HG03135 (cell line): ENCODE measurements around the gene RPS3.

Experiments
- ATAC-seq: cut with Tn5 transposase; IDR thresholded peaks from one replicate; pipeline ENCODE4 v1.9.1; 2021; ENCODE audit warnings: mild to moderate bottlenecking, moderate library complexity; ENCODE audit not compliant: unreplicated experiment

The RPS3 gene

DNA sequence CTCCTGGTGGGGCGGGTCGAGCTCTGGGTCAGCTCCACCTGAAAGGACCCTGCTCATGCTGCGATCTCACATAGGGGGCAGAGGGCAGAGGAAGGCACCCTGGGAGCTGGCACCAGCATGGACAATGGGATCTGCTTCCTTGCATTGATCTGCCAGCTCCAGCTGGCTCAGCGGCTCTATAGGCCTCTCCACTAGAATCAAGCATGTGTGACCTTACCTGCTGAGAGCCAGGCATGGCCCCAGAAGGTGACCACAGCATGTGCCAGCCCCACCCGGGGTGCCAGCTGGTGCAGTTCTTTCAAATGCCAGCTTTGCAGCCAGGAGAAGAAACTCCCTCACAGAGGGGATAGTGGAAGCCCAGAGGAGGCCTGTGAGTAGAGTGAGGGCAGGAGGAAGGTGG lies 55.7 kb downstream of the RPS3 start:
- ATAC-seq, result no peak
